COLO668 (cell line): ENCODE results near the gene IMMP2L.

Experiments used
- DNase-seq: peaks from one replicate; lab custom pipeline; 2025; ENCODE audit not compliant: unreplicated experiment; lab: John Stamatoyannopoulos, UW

IMMP2L gene

GRCh38 chr7:111012149-111012548, 550.1 kb downstream of the IMMP2L start:
- DNase-seq, result no peak

GRCh38 chr7:111011520-111011919, 550.8 kb downstream of the IMMP2L start:
- DNase-seq, result no peak

GRCh38 chr7:111010798-111011197, 551.5 kb downstream of the IMMP2L start:
- DNase-seq, result no peak

- no peak for DNase-seq
Observed at GRCh38 chr7:111009526-111010040, 552.7 kb downstream of the IMMP2L start.

- DNase-seq, result no peak
Observed at GRCh38 chr7:111006691-111007090, 555.6 kb downstream of the IMMP2L start.

- DNase-seq, result no peak
Observed at GRCh38 chr7:111006040-111006439, 556.3 kb downstream of the IMMP2L start.

- DNase-seq, result no peak
Observed at GRCh38 chr7:111005445-111005844, 556.8 kb downstream of the IMMP2L start.

GRCh38 chr7:111004310-111004901, 557.9 kb downstream of the IMMP2L start:
- no peak for DNase-seq

- DNase-seq, result no peak
Observed at GRCh38 chr7:111003883-111004282, 558.4 kb downstream of the IMMP2L start.

- DNase-seq, result no peak
Observed at GRCh38 chr7:110994028-110994967, 568.0 kb downstream of the IMMP2L start.

GRCh38 chr7:110988890-110989501, 573.3 kb downstream of the IMMP2L start:
- DNase-seq, result no peak

- no peak for DNase-seq
Observed at GRCh38 chr7:110988348-110988747, 573.9 kb downstream of the IMMP2L start.

GRCh38 chr7:110987127-110987693, 575.1 kb downstream of the IMMP2L start:
- DNase-seq, result no peak

GRCh38 chr7:110983822-110984456, 578.4 kb downstream of the IMMP2L start:
- no peak for DNase-seq

- DNase-seq, result no peak
Observed at GRCh38 chr7:110977127-110977737, 585.1 kb downstream of the IMMP2L start.

- DNase-seq, result no peak
Observed at GRCh38 chr7:110975486-110975885, 586.8 kb downstream of the IMMP2L start.

- DNase-seq, result no peak
Observed at GRCh38 chr7:110974441-110974840, 587.9 kb downstream of the IMMP2L start.

GRCh38 chr7:110973196-110973990, 588.9 kb downstream of the IMMP2L start:
- DNase-seq, result no peak

GRCh38 chr7:110964775-110965174, 597.5 kb downstream of the IMMP2L start:
- no peak for DNase-seq

- no peak for DNase-seq
Observed at GRCh38 chr7:110962826-110963225, 599.5 kb downstream of the IMMP2L start.
